HepG2 (cell line): ENCODE measurements around the gene DALRD3. TPM values are rescaled to one million over a fixed set of nuclear protein-coding genes. Genes with fewer than 3 reads are reported as not detected.

Experiments
- ATAC-seq: fragments of 200-7000 bp; cut with Tn5 transposase; 3 replicates; pipeline ENCODE4 v1.9.1; 2020; ENCODE audit warnings: mild to moderate bottlenecking, moderate library complexity
- BruUV-seq: library from RNA; stranded (reverse); fragments of 400-500 nt; replicated peaks from 2 replicates; lab custom pipeline; 2021; lab: Mats Ljungman, UMichigan
- CTCF ChIA-PET: fragments of 300-600 bp; formaldehyde crosslinking; extraction: SDS; loops from one replicate; lab custom pipeline; 2021; ENCODE audit warnings: low total read pairs, inconsistent platforms, low intra/inter-chr PET ratio; lab: Yijun Ruan, JAX
- POLR2A ChIA-PET: fragments of 350-600 bp; sonication (Branson Sonifier 250); formaldehyde crosslinking; loops from one replicate; lab custom pipeline; 2020; ENCODE audit warnings: antibody characterized with exemption, inconsistent platforms; lab: Yijun Ruan, JAX
- DNase-seq: peaks from one replicate; pipeline ENCODE4 v3.0.0-alpha.2; 2015; ENCODE audit warnings: low spot score
- FAIRE-seq: peaks from 3 replicates; lab custom pipeline; 2011; peaks lifted over from hg19 to GRCh38; lab: Jason Lieb, UNC
- H2AFZ ChIP-seq: one replicate; pipeline ENCODE4 v1.6.1; 2011; ENCODE audit warnings: low read length, inconsistent platforms
- H3K27ac ChIP-seq: fragments of 300-600 bp; 3 replicates; pipeline ENCODE4 v1.8.0; 2011; ENCODE audit warnings: mixed run types, mild to moderate bottlenecking, mixed read lengths, low read length, inconsistent platforms; ENCODE audit not compliant: insufficient read depth; ENCODE audit errors: extremely low read length
- H3K27me3 ChIP-seq, 2 experiments: fragments of 200-600 bp in 1 of 2; 2 replicates in 1 of 2; 3 replicates in 1 of 2; pipeline versions ENCODE4 v1.6.0 to v1.8.0; 2011; ENCODE audit warnings: low read length in 2 of 2, mild to moderate bottlenecking in 2 of 2, moderate library complexity in 2 of 2, inconsistent platforms in 1 of 2; ENCODE audit not compliant: insufficient read depth in 2 of 2, control insufficient read depth in 1 of 2
- H3K36me3 ChIP-seq, 2 experiments: fragments of 200-600 bp in 1 of 2; replicated peaks in 1 of 2; 2 replicates in 1 of 2; 3 replicates in 1 of 2; pipeline versions ENCODE4 v1.5.1 to v1.8.0; 2011; ENCODE audit warnings: low read length in 2 of 2, inconsistent platforms in 1 of 2; ENCODE audit not compliant: insufficient read depth in 2 of 2, control insufficient read depth in 1 of 2
- H3K4me1 ChIP-seq: 2 replicates; pipeline ENCODE4 v1.5.1; 2012; ENCODE audit warnings: low read length, inconsistent platforms; ENCODE audit not compliant: insufficient read depth
- H3K4me2 ChIP-seq: 2 replicates; pipeline ENCODE4 v1.6.0; 2011; ENCODE audit warnings: low read depth, low read length, inconsistent platforms
- H3K4me3 ChIP-seq, 3 experiments: fragments of 200-600 bp in 1 of 3; sonication (generic), shearing (Covaris generic) in 1 of 3; replicated peaks in 1 of 3; 2 replicates each; pipeline ENCODE4 v1.5.1; 2011 to 2016; ENCODE audit warnings: low read length in 3 of 3, inconsistent platforms in 2 of 3, low read depth in 2 of 3, mild to moderate bottlenecking in 2 of 3, control low read depth in 1 of 3, mixed read lengths in 1 of 3; ENCODE audit not compliant: insufficient read depth in 1 of 3
- H3K79me2 ChIP-seq: one replicate; pipeline ENCODE4 v1.6.1; 2011; ENCODE audit warnings: low read length, inconsistent platforms; ENCODE audit not compliant: insufficient read depth
- H3K9ac ChIP-seq: 2 replicates; pipeline ENCODE4 v1.6.0; 2011; ENCODE audit warnings: mild to moderate bottlenecking, low read depth, low read length, inconsistent platforms; ENCODE audit not compliant: insufficient read depth
- H3K9me3 ChIP-seq: 2 replicates; pipeline ENCODE4 v1.5.1; 2012; ENCODE audit warnings: mild to moderate bottlenecking, low read length
- H4K20me1 ChIP-seq: 2 replicates; pipeline ENCODE4 v1.6.0; 2011; ENCODE audit warnings: inconsistent platforms, mild to moderate bottlenecking, low read length, moderate library complexity; ENCODE audit not compliant: insufficient read depth
- ARNT ChIP-seq: fragments of 450-650 bp; IDR thresholded peaks from 2 replicates; pipeline ENCODE4 v1.6.1; 2017
- ATF7-NPFF ChIP-seq: sonication (generic); formaldehyde crosslinking; IDR thresholded peaks from 2 replicates; pipeline ENCODE4 v1.8.1; 2023; ENCODE audit warnings: mild to moderate bottlenecking, low read depth, missing genetic modification reagents, moderate library complexity
- GATA4 ChIP-seq: sonication (generic); IDR thresholded peaks from 2 replicates; pipeline ENCODE4 v1.6.1; 2016; ENCODE audit warnings: antibody characterized with exemption, low read depth, borderline replicate concordance
- HOXD1 ChIP-seq: sonication (generic); formaldehyde crosslinking; IDR thresholded peaks from 2 replicates; pipeline ENCODE4 v1.5.0; 2020; ENCODE audit warnings: missing genetic modification reagents
- MIXL1 ChIP-seq: IDR thresholded peaks from 2 replicates; pipeline ENCODE4 v1.6.1; 2016
- MTA3 ChIP-seq: sonication (generic); formaldehyde crosslinking; IDR thresholded peaks from 2 replicates; pipeline ENCODE4 v1.4.0; 2020; ENCODE audit warnings: missing genetic modification reagents
- SOX5 ChIP-seq: IDR thresholded peaks from 2 replicates; pipeline ENCODE4 v1.6.1; 2016; ENCODE audit warnings: borderline replicate concordance
- WGBS: methylation state at CpG from one replicate; pipeline ENCODE4 v1.1.6; 2017; ENCODE audit warnings: low lambda C conversion rate; 5-methylcytosine and 5-hydroxymethylcytosine counted together
- in situ Hi-C: cut with HindIII; loops from 2 replicates; pipeline ENCODE4 v1.10.0; 2017; ENCODE audit warnings: low pct_unique_long_range_greater_than_20kb; ENCODE audit not compliant: extremely low pct_ligation_motif_present
- intact Hi-C: fragments of 100-400 bp; cut with micrococcal nuclease; formaldehyde crosslinking; loops from one replicate; pipeline ENCODE4 v1.10.0; 2022; ENCODE audit not compliant: unreplicated experiment
- polyA plus RNA-seq, 8 experiments: library from polyadenylated mRNA; depleted of rRNA in 3 of 8; stranded (reverse) in 7 of 8; unstranded in 1 of 8; fragments of >200 nt; fragmentation: Illumina TruSeq in 4 of 8; extraction: Trizol in 4 of 8; gene quantifications; 2 replicates each; pipeline versions ENCODE4 v1.2.1 to v1.2.3, GENCODE V29; 2011 to 2016; ENCODE audit warnings: low read depth in 4 of 8, missing spikeins in 1 of 8, mixed read lengths in 1 of 8; ENCODE audit not compliant: insufficient read depth in 1 of 8
- total RNA-seq, 5 experiments: library from RNA; depleted of rRNA; stranded (reverse); fragments of >200 nt; fragmentation: Illumina TruSeq; extraction: Trizol; gene quantifications; 2 replicates each; pipeline ENCODE4 v1.2.3, GENCODE V29; 2016; ENCODE audit warnings: low read depth in 1 of 5
- TF ChIP-seq, protein P1 (sequence below): sonication (generic); formaldehyde crosslinking; conservative IDR thresholded peaks from 2 replicates; pipeline ENCODE4 v1.8.0; 2022; ENCODE audit warnings: mild to moderate bottlenecking, moderate library complexity, missing genetic modification reagents
- TF ChIP-seq, protein P2 (sequence below): sonication (generic); formaldehyde crosslinking; IDR thresholded peaks from 2 replicates; pipeline ENCODE4 v1.4.0; 2020; ENCODE audit warnings: missing genetic modification reagents

Gene DALRD3
- total and polyA plus RNA-seq, 2 of the 13 experiments (the other 11 are each of a cell fraction or from before 2014, with no cell fraction given): 19.9 to 36.5 TPM

DNA sequence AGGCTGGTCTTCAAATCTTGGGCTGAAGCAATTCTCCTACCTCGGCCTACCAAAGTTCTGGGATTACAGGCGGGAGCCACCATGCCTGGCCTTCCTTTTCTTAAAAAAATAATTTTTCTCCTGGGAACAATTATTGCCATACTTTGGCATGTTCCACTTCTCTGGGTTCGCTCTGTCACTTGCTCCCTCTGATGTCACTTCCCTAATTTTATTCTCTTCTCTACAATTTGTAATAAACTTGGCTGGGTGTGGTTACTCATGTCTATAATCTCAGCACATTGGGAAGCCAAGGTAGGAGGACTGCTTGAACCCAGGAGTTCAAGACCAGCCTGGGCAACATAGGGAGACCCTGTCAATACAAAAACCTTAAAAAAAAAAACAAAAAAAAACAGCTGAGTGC is 16.9 kb upstream of the DALRD3 start:
- ChIA-PET POLR2A (interaction anchor here (1.3 kb wide), 1 partner anchor 14 kb away, joined by 7 read pairs; the partner anchor contains the start of gene NDUFAF3), CTCF (no interaction called here)
- Histone ChIP-seq H3K36me3 (peaks cover 23 to 69% of the 10 kb centered on the region in 2 experiments), H3K27me3 (no peaks in the 10 kb centered on the region), H3K4me2 (no peak overlapping the region), H2AFZ (no peak overlapping the region), H3K4me1 (no peaks in the 10 kb centered on the region), H3K4me3 (no peak overlapping the region), H3K27ac (no peak overlapping the region), H4K20me1 (no peaks in the 10 kb centered on the region), H3K79me2 (no peaks in the 10 kb centered on the region), H3K9me3 (no peaks in the 10 kb centered on the region), H3K9ac (no peak overlapping the region)
- TF ChIP-seq MIXL1 (no peak), HOXD1 (CRISPR knock-in tag) (no peak), ATF7-NPFF (no peak), GATA4 (no peak), ARNT (no peak), MTA3 (CRISPR knock-in tag) (no peak), SOX5 (CRISPR knock-in tag) (no peak)
- TF ChIP-seq, protein P1, sequence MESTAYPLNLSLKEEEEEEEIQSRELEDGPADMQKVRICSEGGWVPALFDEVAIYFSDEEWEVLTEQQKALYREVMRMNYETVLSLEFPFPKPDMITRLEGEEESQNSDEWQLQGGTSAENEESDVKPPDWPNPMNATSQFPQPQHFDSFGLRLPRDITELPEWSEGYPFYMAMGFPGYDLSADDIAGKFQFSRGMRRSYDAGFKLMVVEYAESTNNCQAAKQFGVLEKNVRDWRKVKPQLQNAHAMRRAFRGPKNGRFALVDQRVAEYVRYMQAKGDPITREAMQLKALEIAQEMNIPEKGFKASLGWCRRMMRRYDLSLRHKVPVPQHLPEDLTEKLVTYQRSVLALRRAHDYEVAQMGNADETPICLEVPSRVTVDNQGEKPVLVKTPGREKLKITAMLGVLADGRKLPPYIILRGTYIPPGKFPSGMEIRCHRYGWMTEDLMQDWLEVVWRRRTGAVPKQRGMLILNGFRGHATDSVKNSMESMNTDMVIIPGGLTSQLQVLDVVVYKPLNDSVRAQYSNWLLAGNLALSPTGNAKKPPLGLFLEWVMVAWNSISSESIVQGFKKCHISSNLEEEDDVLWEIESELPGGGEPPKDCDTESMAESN: no peak
- TF ChIP-seq, protein P2, sequence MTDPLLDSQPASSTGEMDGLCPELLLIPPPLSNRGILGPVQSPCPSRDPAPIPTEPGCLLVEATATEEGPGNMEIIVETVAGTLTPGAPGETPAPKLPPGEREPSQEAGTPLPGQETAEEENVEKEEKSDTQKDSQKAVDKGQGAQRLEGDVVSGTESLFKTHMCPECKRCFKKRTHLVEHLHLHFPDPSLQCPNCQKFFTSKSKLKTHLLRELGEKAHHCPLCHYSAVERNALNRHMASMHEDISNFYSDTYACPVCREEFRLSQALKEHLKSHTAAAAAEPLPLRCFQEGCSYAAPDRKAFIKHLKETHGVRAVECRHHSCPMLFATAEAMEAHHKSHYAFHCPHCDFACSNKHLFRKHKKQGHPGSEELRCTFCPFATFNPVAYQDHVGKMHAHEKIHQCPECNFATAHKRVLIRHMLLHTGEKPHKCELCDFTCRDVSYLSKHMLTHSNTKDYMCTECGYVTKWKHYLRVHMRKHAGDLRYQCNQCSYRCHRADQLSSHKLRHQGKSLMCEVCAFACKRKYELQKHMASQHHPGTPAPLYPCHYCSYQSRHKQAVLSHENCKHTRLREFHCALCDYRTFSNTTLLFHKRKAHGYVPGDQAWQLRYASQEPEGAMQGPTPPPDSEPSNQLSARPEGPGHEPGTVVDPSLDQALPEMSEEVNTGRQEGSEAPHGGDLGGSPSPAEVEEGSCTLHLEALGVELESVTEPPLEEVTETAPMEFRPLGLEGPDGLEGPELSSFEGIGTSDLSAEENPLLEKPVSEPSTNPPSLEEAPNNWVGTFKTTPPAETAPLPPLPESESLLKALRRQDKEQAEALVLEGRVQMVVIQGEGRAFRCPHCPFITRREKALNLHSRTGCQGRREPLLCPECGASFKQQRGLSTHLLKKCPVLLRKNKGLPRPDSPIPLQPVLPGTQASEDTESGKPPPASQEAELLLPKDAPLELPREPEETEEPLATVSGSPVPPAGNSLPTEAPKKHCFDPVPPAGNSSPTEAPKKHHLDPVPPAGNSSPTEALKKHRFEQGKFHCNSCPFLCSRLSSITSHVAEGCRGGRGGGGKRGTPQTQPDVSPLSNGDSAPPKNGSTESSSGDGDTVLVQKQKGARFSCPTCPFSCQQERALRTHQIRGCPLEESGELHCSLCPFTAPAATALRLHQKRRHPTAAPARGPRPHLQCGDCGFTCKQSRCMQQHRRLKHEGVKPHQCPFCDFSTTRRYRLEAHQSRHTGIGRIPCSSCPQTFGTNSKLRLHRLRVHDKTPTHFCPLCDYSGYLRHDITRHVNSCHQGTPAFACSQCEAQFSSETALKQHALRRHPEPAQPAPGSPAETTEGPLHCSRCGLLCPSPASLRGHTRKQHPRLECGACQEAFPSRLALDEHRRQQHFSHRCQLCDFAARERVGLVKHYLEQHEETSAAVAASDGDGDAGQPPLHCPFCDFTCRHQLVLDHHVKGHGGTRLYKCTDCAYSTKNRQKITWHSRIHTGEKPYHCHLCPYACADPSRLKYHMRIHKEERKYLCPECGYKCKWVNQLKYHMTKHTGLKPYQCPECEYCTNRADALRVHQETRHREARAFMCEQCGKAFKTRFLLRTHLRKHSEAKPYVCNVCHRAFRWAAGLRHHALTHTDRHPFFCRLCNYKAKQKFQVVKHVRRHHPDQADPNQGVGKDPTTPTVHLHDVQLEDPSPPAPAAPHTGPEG (CRISPR knock-in tag): no peak
- DNase-seq (no peak), FAIRE-seq (no peak), ATAC-seq (no peak)
- intact Hi-C loops (no loop called here), in situ Hi-C loops (no loop called here)
- 98% methylated on average over 3 of the region's 3 CpGs for WGBS
- BruUV-seq: no TSS peak
